ENCODE data around the gene EXOC4.

The EXOC4 gene

GRCh38 chr7:133429371-133429770 lies 176.5 kb downstream of the EXOC4 start:
- TF ChIP-seq CTCF (IDR thresholded peaks at IDR 0.05; ENCODE audit: borderline replicate concordance, insufficient read depth, low read depth, low read length), result no peak
- no peak overlapping the region for H3K4me3 ChIP-seq (ENCODE audit: low read depth, low read length)

GRCh38 chr7:133431134-133431724 lies 178.4 kb downstream of the EXOC4 start:
- no peak overlapping the region for H3K4me3 ChIP-seq (ENCODE audit: low read depth, low read length)
- no peak for TF ChIP-seq CTCF (IDR thresholded peaks at IDR 0.05; ENCODE audit: borderline replicate concordance, insufficient read depth, low read depth, low read length)

GRCh38 chr7:133433165-133433812 lies 180.4 kb downstream of the EXOC4 start:
- TF ChIP-seq CTCF (IDR thresholded peaks at IDR 0.05; ENCODE audit: borderline replicate concordance, insufficient read depth, low read depth, low read length), result no peak

GRCh38 chr7:133434246-133434865 lies 181.5 kb downstream of the EXOC4 start:
- TF ChIP-seq CTCF (IDR thresholded peaks at IDR 0.05; ENCODE audit: borderline replicate concordance, insufficient read depth, low read depth, low read length), result no peak
- H3K4me3 ChIP-seq (ENCODE audit: low read depth, low read length), result no peak overlapping the region

More at GRCh38 chr7:133433165-133433812, 180.4 kb downstream of the EXOC4 start:
- H3K4me3 ChIP-seq (ENCODE audit: low read depth, low read length), result no peak overlapping the region

- no peak for TF ChIP-seq CTCF (IDR thresholded peaks at IDR 0.05; ENCODE audit: borderline replicate concordance, insufficient read depth, low read depth, low read length)
These were observed 183.1 kb downstream of the EXOC4 start for GRCh38 chr7:133436014-133436428.

GRCh38 chr7:133437544-133437943 lies 184.7 kb downstream of the EXOC4 start:
- H3K4me3 ChIP-seq (ENCODE audit: low read depth, low read length), result no peak overlapping the region
- no peak for TF ChIP-seq CTCF (IDR thresholded peaks at IDR 0.05; ENCODE audit: borderline replicate concordance, insufficient read depth, low read depth, low read length)

More at GRCh38 chr7:133436014-133436428, 183.1 kb downstream of the EXOC4 start:
- no peak overlapping the region for H3K4me3 ChIP-seq (ENCODE audit: low read depth, low read length)
